HepG2 (cell line): ENCODE measurements around the gene STK32C. TPM values are rescaled to one million over a fixed set of nuclear protein-coding genes. Genes with fewer than 3 reads are reported as not detected.

ENCODE experiments used
- HNF1B ChIP-seq: sonication (generic); formaldehyde crosslinking; IDR thresholded peaks from 2 replicates; pipeline ENCODE4 v1.5.1; 2020; ENCODE audit warnings: mild to moderate bottlenecking, moderate library complexity, missing genetic modification reagents
- PHF21A ChIP-seq: sonication (generic); formaldehyde crosslinking; IDR thresholded peaks from 2 replicates; pipeline ENCODE4 v1.5.0; 2020; ENCODE audit warnings: mild to moderate bottlenecking, missing genetic modification reagents
- RAD21 ChIP-seq: fragments of 450-650 bp; formaldehyde crosslinking; IDR thresholded peaks from 2 replicates; pipeline ENCODE4 v1.5.0; 2020; ENCODE audit warnings: mild to moderate bottlenecking
- SMARCC2 ChIP-seq: fragments of 450-650 bp; IDR thresholded peaks from 2 replicates; pipeline ENCODE4 v1.6.1; 2017; ENCODE audit warnings: antibody characterized with exemption, mild to moderate bottlenecking
- TBX2 ChIP-seq: sonication (generic); formaldehyde crosslinking; IDR thresholded peaks from 2 replicates; pipeline ENCODE4 v1.5.0; 2020; ENCODE audit warnings: missing genetic modification reagents, mild to moderate bottlenecking, borderline replicate concordance
- ZBTB34 ChIP-seq: sonication (generic); formaldehyde crosslinking; IDR thresholded peaks from 2 replicates; pipeline ENCODE4 v1.8.0; 2022; ENCODE audit warnings: mild to moderate bottlenecking, missing genetic modification reagents
- ZMYM4 ChIP-seq: sonication (generic); formaldehyde crosslinking; IDR thresholded peaks from 2 replicates; pipeline ENCODE4 v1.8.1; 2023; ENCODE audit warnings: mild to moderate bottlenecking, missing genetic modification reagents
- ZNF362 ChIP-seq: sonication (generic); formaldehyde crosslinking; IDR thresholded peaks from 2 replicates; pipeline ENCODE4 v1.4.0; 2020; ENCODE audit warnings: missing genetic modification reagents, mild to moderate bottlenecking, borderline replicate concordance
- ZNF552 ChIP-seq: sonication (generic); formaldehyde crosslinking; IDR thresholded peaks from 2 replicates; pipeline ENCODE4 v1.9.0; 2022; ENCODE audit warnings: missing genetic modification reagents, mild to moderate bottlenecking, borderline replicate concordance
- ZNF687 ChIP-seq: sonication (generic); formaldehyde crosslinking; IDR thresholded peaks from 2 replicates; pipeline ENCODE4 v1.5.1; 2020; ENCODE audit warnings: mild to moderate bottlenecking, missing genetic modification reagents, moderate library complexity
- ZNF776 ChIP-seq: sonication (generic); formaldehyde crosslinking; IDR thresholded peaks from 2 replicates; pipeline ENCODE4 v1.4.0; 2020; ENCODE audit warnings: mild to moderate bottlenecking, missing genetic modification reagents
- polyA plus RNA-seq, 8 experiments: library from polyadenylated mRNA; depleted of rRNA in 3 of 8; stranded (reverse) in 7 of 8; unstranded in 1 of 8; fragments of >200 nt; fragmentation: Illumina TruSeq in 4 of 8; extraction: Trizol in 4 of 8; gene quantifications; 2 replicates each; pipeline versions ENCODE4 v1.2.1 to v1.2.3, GENCODE V29; 2011 to 2016; ENCODE audit warnings: low read depth in 4 of 8, missing spikeins in 1 of 8, mixed read lengths in 1 of 8; ENCODE audit not compliant: insufficient read depth in 1 of 8
- total RNA-seq, 5 experiments: library from RNA; depleted of rRNA; stranded (reverse); fragments of >200 nt; fragmentation: Illumina TruSeq; extraction: Trizol; gene quantifications; 2 replicates each; pipeline ENCODE4 v1.2.3, GENCODE V29; 2016; ENCODE audit warnings: low read depth in 1 of 5

Gene STK32C
- total and polyA plus RNA-seq, 2 of the 13 experiments (the other 11 are each of a cell fraction or from before 2014, with no cell fraction given) = 10.9 to 19.4 TPM

GRCh38 chr10:132164761-132165278 is 142.9 kb downstream of the STK32C start (continued):
- TF ChIP-seq TBX2 (CRISPR knock-in tag) (peak; percentile 16; the same call in 1 of the 2 replicates), HNF1B (no peak), ZMYM4 (CRISPR knock-in tag) (no peak), ZNF362 (CRISPR knock-in tag) (no peak), PHF21A (no peak), ZNF776 (no peak), ZNF552 (CRISPR knock-in tag) (no peak), RAD21 (CRISPR knock-in tag) (no peak), SMARCC2 (no peak), ZNF687 (CRISPR knock-in tag) (peak; percentile 30; the same call in 1 of the 2 replicates), ZBTB34 (no peak)
